ENCODE measurements around the gene BCL2L13.

DNA sequence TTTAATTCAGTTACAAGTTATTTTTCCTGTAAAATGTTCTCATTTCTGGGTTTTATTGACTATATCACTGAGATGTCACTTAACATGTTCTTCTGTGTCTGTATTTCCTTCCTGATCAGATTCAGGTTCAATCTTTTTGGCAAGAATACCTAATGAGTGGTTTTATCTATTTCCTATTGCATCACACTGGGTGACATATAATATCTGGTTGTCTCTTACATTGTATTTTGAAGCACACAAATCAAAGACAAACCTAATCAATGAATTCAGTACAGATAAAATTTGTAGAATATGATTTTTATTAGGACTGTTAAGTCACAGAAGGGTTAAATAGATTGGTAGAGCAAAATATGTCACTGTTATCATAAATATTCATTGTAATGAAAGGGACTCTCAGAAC is 60.4 kb downstream of the BCL2L13 start:
- TF ChIP-seq, protein P1, sequence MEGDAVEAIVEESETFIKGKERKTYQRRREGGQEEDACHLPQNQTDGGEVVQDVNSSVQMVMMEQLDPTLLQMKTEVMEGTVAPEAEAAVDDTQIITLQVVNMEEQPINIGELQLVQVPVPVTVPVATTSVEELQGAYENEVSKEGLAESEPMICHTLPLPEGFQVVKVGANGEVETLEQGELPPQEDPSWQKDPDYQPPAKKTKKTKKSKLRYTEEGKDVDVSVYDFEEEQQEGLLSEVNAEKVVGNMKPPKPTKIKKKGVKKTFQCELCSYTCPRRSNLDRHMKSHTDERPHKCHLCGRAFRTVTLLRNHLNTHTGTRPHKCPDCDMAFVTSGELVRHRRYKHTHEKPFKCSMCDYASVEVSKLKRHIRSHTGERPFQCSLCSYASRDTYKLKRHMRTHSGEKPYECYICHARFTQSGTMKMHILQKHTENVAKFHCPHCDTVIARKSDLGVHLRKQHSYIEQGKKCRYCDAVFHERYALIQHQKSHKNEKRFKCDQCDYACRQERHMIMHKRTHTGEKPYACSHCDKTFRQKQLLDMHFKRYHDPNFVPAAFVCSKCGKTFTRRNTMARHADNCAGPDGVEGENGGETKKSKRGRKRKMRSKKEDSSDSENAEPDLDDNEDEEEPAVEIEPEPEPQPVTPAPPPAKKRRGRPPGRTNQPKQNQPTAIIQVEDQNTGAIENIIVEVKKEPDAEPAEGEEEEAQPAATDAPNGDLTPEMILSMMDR (IDR thresholded peaks at IDR 0.05; ENCODE audit: insufficient read depth, low read length) = no peak
- TF ChIP-seq, protein P2, sequence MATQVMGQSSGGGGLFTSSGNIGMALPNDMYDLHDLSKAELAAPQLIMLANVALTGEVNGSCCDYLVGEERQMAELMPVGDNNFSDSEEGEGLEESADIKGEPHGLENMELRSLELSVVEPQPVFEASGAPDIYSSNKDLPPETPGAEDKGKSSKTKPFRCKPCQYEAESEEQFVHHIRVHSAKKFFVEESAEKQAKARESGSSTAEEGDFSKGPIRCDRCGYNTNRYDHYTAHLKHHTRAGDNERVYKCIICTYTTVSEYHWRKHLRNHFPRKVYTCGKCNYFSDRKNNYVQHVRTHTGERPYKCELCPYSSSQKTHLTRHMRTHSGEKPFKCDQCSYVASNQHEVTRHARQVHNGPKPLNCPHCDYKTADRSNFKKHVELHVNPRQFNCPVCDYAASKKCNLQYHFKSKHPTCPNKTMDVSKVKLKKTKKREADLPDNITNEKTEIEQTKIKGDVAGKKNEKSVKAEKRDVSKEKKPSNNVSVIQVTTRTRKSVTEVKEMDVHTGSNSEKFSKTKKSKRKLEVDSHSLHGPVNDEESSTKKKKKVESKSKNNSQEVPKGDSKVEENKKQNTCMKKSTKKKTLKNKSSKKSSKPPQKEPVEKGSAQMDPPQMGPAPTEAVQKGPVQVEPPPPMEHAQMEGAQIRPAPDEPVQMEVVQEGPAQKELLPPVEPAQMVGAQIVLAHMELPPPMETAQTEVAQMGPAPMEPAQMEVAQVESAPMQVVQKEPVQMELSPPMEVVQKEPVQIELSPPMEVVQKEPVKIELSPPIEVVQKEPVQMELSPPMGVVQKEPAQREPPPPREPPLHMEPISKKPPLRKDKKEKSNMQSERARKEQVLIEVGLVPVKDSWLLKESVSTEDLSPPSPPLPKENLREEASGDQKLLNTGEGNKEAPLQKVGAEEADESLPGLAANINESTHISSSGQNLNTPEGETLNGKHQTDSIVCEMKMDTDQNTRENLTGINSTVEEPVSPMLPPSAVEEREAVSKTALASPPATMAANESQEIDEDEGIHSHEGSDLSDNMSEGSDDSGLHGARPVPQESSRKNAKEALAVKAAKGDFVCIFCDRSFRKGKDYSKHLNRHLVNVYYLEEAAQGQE (IDR thresholded peaks at IDR 0.05; ENCODE audit: insufficient replicate concordance, low read depth) = no peak
- no peak for TF ChIP-seq POLR2AphosphoS5 (IDR thresholded peaks at IDR 0.05; ENCODE audit: low read depth)
- no peak for TF ChIP-seq GABPA (IDR thresholded peaks at IDR 0.05; ENCODE audit: low read depth)
- TF ChIP-seq SPI1 (IDR thresholded peaks at IDR 0.05; ENCODE audit: borderline replicate concordance, low read depth) = no peak
